ENCODE results near the gene MGME1. TPM values are rescaled to one million over a fixed set of nuclear protein-coding genes. Genes with fewer than 3 reads are reported as not detected.
"Not testable (repeated sequence)": the region's sequence is repeated elsewhere in the genome, so short reads cannot be mapped to it uniquely, and the experiment has no call there.

The MGME1 gene
- total RNA-seq, 1 donor from 2014 or later, result 23.3 TPM

DNA sequence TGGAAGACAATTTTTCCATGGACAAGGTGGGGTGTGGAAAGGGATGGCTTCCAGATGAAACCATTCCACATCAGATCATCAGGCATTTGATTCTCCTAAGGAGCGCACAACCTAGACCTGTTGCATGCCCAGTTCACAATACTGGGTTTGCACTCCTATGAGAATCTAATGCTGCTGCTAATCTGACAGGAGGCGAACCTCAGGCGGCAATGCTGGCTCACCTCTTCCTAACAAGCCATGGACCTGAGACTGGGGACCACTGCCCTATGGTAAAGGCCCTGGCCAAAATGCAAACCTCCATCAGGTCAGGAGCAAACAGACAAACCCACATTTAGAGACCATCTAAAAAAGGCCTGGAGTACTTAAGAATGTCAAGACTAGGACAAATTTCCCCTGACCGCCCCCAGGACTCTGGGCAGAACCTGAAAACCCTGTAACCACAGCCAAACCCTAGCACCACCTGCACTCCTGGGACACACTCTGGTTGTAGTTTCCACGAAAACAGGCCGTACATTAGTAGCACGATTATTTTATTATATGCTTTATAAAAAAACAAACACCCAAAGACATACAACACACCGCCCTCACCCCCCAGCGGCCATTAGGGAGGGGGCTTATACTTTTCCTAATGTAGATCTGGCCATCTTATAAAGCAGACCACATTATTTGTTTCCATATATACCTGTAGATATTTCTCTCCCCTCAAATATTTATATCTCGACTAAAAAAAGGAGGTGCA lies 27.6 kb upstream of the MGME1 start:
- DNase-seq, result no peak

- DNase-seq, result no peak
Observed at GRCh38 chr20:17941826-17942196, 27.0 kb upstream of the MGME1 start.

GRCh38 chr20:17943343-17943742 lies 25.5 kb upstream of the MGME1 start:
- DNase-seq, result no peak

DNA sequence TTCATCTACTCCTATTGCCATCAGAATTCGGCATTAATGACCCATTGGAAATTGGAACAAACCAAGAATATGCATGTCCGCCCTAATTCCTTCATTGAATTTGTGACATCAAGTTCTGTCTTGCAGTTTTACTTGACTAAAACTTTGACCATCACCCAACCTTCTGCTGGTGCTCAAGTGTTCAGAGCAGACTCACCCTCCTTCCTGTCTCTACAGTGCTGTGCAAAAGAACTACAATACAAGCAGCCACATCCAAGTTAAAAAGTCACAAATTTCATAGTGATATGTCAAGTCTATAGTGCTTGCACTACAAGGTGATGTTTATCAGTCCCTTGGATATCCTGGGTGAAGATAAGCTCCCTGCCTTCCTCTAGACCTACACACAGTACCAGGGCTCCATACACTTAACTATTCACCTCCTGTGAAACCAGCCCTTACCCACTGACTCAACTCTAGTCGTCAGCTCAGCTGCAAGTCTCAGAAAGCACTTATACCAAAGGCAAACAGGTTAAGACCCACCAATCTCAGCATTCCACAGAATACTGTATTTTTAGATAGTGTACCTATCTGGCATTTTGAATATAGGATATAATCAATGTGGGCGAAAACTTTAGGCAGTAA lies 23.9 kb upstream of the MGME1 start:
- no peak for DNase-seq

DNA sequence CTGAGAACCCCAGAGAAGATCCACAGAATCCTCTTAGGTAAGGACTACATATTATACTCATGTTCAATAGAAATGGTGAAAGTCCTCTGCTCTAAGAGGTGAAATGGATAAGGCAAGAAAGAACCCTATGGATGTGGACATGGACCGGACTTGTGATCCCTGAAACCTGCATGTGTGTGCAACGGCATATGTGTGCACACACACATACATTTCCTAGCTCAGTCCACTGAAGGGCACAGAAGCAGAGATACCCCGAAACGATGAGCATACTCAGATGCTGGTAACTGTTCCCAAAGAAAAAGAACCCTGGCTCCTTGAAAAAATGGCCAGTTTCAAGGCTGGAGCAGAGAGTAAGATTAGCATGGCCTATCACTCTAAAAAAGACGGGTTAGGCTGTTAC lies 22.8 kb upstream of the MGME1 start:
- DNase-seq, result no peak

GRCh38 chr20:17946572-17947473 lies 22.0 kb upstream of the MGME1 start:
- DNase-seq, result no peak

DNA sequence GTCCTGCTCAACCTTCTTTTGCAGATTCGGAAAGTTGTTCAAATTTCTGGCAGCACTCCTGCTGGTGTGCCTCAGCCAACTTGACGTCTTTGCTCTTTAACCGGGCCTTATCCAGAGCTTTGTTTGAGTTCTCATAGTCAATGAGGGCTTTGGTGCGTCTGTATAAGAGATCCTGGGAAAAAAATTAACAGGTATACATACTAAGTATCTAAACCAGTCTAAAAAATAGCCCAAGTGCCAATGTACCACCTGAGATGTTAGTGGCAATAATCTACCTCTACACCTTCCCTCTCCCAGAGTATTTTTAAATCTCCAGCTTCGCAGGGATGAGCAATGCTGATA lies 21.4 kb upstream of the MGME1 start:
- no peak for DNase-seq

DNA sequence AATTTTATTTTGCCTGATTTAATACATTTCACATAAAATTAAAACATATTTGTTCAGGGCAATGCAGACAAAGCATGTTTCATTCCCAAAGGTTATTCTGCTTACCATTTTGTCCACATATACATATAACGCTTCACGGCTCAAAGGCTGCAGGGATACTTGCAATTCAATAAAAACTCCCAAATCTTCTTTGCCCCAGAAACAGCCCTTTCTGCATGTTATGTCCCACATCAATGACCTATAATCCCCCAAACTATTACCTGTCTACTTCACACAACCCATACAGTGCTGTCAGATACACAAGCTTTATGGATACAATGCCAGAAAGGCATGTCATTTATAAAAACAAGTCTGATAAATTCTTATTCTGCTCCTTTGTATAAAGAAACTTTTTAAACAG lies 20.4 kb upstream of the MGME1 start:
- DNase-seq, result no peak

GRCh38 chr20:17949899-17950298 lies 18.9 kb upstream of the MGME1 start:
- no peak for DNase-seq

DNA sequence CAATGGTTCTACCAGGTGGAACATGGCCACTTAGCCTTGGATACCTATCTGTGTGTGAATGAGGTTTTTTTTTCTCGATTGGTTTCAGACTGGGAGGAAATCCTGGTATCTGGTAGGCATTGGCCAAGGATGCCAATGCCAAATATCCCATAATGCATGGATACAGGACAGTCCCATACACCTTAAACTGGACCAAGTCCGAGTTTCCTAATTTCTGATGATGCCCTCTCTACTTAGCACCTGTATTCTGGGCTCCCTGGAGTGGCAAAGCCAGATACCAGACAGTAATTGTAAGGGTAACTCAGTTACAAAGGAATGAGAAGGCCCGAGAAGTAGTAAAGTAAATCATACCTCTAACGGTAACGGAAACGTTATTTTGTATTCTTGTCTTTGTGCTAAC lies 18.1 kb upstream of the MGME1 start:
- DNase-seq, result no peak

- no peak for DNase-seq
Observed at GRCh38 chr20:17951323-17951722, 17.5 kb upstream of the MGME1 start.

GRCh38 chr20:17952692-17953684 lies 15.8 kb upstream of the MGME1 start:
- DNase-seq, result no peak

- DNase-seq, result no peak
Observed at GRCh38 chr20:17953935-17954334, 14.9 kb upstream of the MGME1 start.

GRCh38 chr20:17955302-17955701 lies 13.5 kb upstream of the MGME1 start:
- no peak for DNase-seq

DNA sequence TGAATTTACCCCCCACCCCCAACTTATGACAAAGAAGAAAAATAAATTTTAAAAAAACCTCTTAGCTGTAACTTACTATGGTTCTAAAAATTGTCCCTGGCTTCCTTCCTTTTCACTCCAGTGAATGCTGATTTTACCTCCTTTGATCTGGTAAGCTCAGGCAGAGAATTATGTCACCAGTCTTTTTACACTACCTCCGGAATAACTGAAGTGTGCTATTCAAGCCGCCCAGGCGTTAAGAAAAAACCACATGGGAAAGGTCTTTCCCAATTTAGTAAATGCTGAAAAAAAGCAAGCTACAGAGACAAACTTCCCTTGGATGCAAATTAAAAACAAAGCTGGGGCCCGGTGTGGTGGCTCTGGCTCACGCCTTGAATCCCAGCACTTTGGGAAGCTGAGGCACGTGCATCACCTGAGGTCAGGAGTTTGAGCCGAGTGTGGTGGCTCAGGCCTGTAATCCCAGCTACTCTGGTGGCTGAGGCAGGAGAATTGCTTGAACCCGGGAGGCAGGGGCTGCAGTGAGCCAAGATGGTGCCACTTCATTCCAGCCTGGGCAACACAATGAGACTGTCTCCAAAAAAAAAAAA lies 12.6 kb upstream of the MGME1 start:
- DNase-seq, result no peak

- no peak for DNase-seq
Observed at GRCh38 chr20:17957505-17958363, 11.1 kb upstream of the MGME1 start.

DNA sequence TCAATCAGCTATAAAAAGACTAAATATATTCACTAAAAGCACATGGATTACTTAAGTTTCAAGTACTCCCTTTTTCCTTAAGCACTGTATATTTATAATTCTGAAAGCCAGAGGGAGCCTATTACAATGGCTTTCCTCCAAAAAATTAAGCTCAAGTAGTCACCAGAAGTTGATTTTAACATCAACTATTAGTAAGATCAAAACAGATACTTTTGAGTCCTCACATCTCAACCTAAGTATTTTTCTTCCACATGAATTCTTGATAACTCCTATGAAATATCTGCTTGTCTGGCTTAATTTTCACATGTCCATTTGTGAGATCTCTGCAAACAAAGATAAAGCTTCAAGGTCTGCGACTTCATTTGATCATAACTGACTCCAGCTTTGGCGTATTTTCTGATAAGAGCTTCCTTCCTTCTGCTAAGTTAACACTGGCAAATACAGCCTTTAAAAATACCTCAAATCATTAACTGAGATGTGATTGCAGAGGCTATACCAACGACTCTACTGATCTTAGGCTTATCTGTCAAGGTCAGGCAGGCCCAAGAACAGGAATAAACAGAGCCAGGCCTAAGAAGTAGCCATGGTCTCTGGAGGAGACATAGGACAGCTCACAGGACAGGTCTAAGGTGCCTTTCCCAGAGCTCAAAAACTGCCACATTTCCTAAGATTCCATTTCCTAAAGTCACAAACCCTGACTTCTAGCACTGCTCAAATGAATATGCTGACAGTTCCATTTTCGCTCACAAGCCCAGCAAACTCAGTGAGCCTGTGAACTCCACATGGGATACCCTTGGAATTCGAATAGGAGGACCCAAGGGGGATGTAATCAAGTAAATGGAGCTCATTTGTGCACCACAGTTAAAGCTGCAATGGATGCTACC lies 10.2 kb upstream of the MGME1 start:
- DNase-seq, result no peak

DNA sequence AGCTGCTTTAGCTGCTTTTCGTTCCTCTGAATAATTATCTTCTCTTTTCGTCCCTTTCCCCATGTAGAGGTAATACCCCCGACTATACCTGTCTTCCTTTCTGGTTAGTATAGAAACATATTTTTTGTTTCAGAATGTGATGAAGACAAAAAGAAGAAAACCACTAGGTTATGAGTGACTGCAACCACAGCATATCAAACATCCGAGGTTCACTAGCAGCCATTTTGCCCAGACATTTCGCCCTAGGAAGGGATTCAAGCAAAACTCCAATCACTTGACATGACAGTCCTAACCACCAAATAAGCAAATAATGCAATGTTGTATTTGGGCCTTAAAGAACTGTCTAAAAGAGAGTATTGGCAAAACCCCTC lies 9.6 kb upstream of the MGME1 start:
- DNase-seq, result no peak

GRCh38 chr20:17960400-17960885 lies 8.4 kb upstream of the MGME1 start:
- not testable (repeated sequence) for DNase-seq

All from skin of body (tissue), 2 donors.